GM23338 (cell line): ENCODE data around the gene MUTYH. TPM values are rescaled to one million over a fixed set of nuclear protein-coding genes. Genes with fewer than 3 reads are reported as not detected.

ENCODE experiments used
- ATAC-seq: fragments of 200-7000 bp; cut with Tn5 transposase; 3 replicates; pipeline ENCODE4 v1.9.1; 2020
- DNase-seq: peaks from one replicate; pipeline ENCODE4 v3.0.0-alpha.2; 2015; ENCODE audit warnings: low spot score
- H2AFZ ChIP-seq: fragments of 200-600 bp; sonication (generic); 2 replicates; pipeline ENCODE4 v1.8.0; 2016; ENCODE audit warnings: antibody characterized with exemption, mild to moderate bottlenecking, moderate library complexity
- H3F3A ChIP-seq: fragments of 200-600 bp; sonication (generic); replicated peaks from 2 replicates; pipeline ENCODE4 v1.8.0; 2017; ENCODE audit warnings: antibody characterized with exemption, mixed run types, low read depth
- H3K27ac ChIP-seq: fragments of 200-600 bp; sonication (generic); 2 replicates; pipeline ENCODE4 v1.6.1; 2016; ENCODE audit warnings: low read depth
- H3K27me3 ChIP-seq: fragments of 200-600 bp; sonication (generic); 2 replicates; pipeline ENCODE4 v1.8.0; 2016; ENCODE audit warnings: mild to moderate bottlenecking, mixed run types, moderate library complexity; ENCODE audit not compliant: insufficient read depth
- H3K36me3 ChIP-seq: fragments of 200-600 bp; sonication (generic); 2 replicates; pipeline ENCODE4 v1.8.0; 2016; ENCODE audit warnings: mild to moderate bottlenecking; ENCODE audit not compliant: insufficient read depth
- H3K4me1 ChIP-seq: fragments of 200-600 bp; sonication (generic); 2 replicates; pipeline ENCODE4 v1.8.0; 2016; ENCODE audit warnings: mild to moderate bottlenecking, moderate library complexity; ENCODE audit not compliant: insufficient read depth
- H3K4me2 ChIP-seq: fragments of 200-600 bp; sonication (generic); 2 replicates; pipeline ENCODE4 v1.7.1; 2017; ENCODE audit warnings: mixed run types
- H3K4me3 ChIP-seq: fragments of 200-600 bp; sonication (generic); 2 replicates; pipeline ENCODE4 v1.6.1; 2016; ENCODE audit warnings: mixed run types
- H3K79me2 ChIP-seq: fragments of 200-600 bp; sonication (generic); replicated peaks from 2 replicates; pipeline ENCODE4 v1.8.0; 2017; ENCODE audit warnings: mild to moderate bottlenecking; ENCODE audit not compliant: insufficient read depth
- H3K9me2 ChIP-seq: fragments of 200-600 bp; sonication (generic); 2 replicates; pipeline ENCODE4 v1.8.0; 2017; ENCODE audit not compliant: insufficient read depth
- H4K20me1 ChIP-seq: fragments of 200-600 bp; sonication (generic); replicated peaks from 2 replicates; pipeline ENCODE4 v1.8.0; 2017; ENCODE audit warnings: mild to moderate bottlenecking; ENCODE audit not compliant: insufficient read depth
- H3K27ac Mint-ChIP-seq: 2 replicates; pipeline ENCODE4 v1.8.0; 2020; ENCODE audit warnings: inconsistent platforms, mild to moderate bottlenecking, moderate library complexity, mixed read lengths
- H3K27me3 Mint-ChIP-seq: 3 replicates; pipeline ENCODE4 v1.8.0; 2022; ENCODE audit warnings: low read depth, mild to moderate bottlenecking, moderate library complexity, mixed read lengths, inconsistent platforms; ENCODE audit not compliant: insufficient read depth, poor library complexity
- H3K36me3 Mint-ChIP-seq: 3 replicates; pipeline ENCODE4 v1.8.0; 2021; ENCODE audit warnings: low read depth, mild to moderate bottlenecking, inconsistent platforms, moderate library complexity, mixed read lengths
- H3K4me1 Mint-ChIP-seq: 3 replicates; pipeline ENCODE4 v1.8.0; 2020; ENCODE audit warnings: mild to moderate bottlenecking, inconsistent platforms, mixed read lengths
- H3K4me3 Mint-ChIP-seq: 3 replicates; pipeline ENCODE4 v1.8.0; 2021; ENCODE audit warnings: moderate library complexity, mild to moderate bottlenecking, inconsistent platforms, mixed read lengths
- H3K9me3 Mint-ChIP-seq: 3 replicates; pipeline ENCODE4 v1.8.0; 2020; ENCODE audit warnings: moderate library complexity, mild to moderate bottlenecking, inconsistent platforms, mixed read lengths
- CREB1 ChIP-seq: fragments of 250-450 bp; sonication (Bioruptor Pico); IDR thresholded peaks from 2 replicates; pipeline ENCODE4 v1.5.0; 2020; ENCODE audit warnings: low read depth, mild to moderate bottlenecking, moderate library complexity
- EZH2 ChIP-seq: fragments of 200-600 bp; sonication (generic); IDR thresholded peaks from one replicate; pipeline ENCODE4 v1.8.0; 2017; ENCODE audit warnings: antibody characterized with exemption, mild to moderate bottlenecking, low read depth; ENCODE audit not compliant: unreplicated experiment
- EZH2phosphoT487 ChIP-seq: fragments of 200-600 bp; sonication (generic); IDR thresholded peaks from one replicate; pipeline ENCODE4 v1.8.1; 2018; ENCODE audit warnings: antibody characterized with exemption; ENCODE audit not compliant: unreplicated experiment
- JUNB ChIP-seq: IDR thresholded peaks from one replicate; pipeline ENCODE4 v1.6.1; 2016; ENCODE audit warnings: antibody characterized with exemption; ENCODE audit not compliant: unreplicated experiment
- NANOG ChIP-seq: IDR thresholded peaks from 2 replicates; pipeline ENCODE4 v1.6.1; 2016; ENCODE audit warnings: antibody characterized with exemption, borderline replicate concordance
- POLR2AphosphoS5 ChIP-seq: IDR thresholded peaks from 2 replicates; pipeline ENCODE4 v1.6.1; 2016; ENCODE audit warnings: antibody characterized with exemption, low read depth
- STAT1 ChIP-seq: IDR thresholded peaks from one replicate; pipeline ENCODE4 v1.6.1; 2016; ENCODE audit warnings: antibody characterized with exemption; ENCODE audit not compliant: unreplicated experiment
- ZNF114 ChIP-seq: fragments of 250-450 bp; sonication (Bioruptor Pico); IDR thresholded peaks from 2 replicates; pipeline ENCODE4 v1.5.0; 2020; ENCODE audit warnings: mild to moderate bottlenecking, moderate library complexity
- ZNF331 ChIP-seq: fragments of 250-450 bp; sonication (Bioruptor Pico); IDR thresholded peaks from 2 replicates; pipeline ENCODE4 v1.5.0; 2020; ENCODE audit warnings: low read depth, mild to moderate bottlenecking, moderate library complexity
- polyA plus RNA-seq: library from polyadenylated mRNA; unstranded; fragments of >200 nt; fragmentation: Nextera tagmentation; extraction: Ambion mirVana; gene quantifications from 2 replicates; pipeline ENCODE4 v1.2.1, GENCODE V29; 2016
- total RNA-seq: library from RNA; depleted of rRNA; stranded (reverse); fragments of >200 nt; shearing (Covaris generic); gene quantifications from 2 replicates; pipeline ENCODE4 v1.2.3, GENCODE V29; 2014
- TF ChIP-seq, protein P1 (sequence below): fragments of 250-450 bp; sonication (Bioruptor Pico); IDR thresholded peaks from 2 replicates; pipeline ENCODE4 v1.5.0; 2020; ENCODE audit warnings: mild to moderate bottlenecking, moderate library complexity
- TF ChIP-seq, protein P2 (sequence below), 2 experiments: fragments of 200-600 bp in 1 of 2; sonication (generic) in 1 of 2; conservative IDR thresholded peaks; 2 replicates each; pipeline versions ENCODE4 v1.5.1 to v1.6.1; 2016 to 2017; ENCODE audit warnings: antibody characterized with exemption in 2 of 2, low read depth in 2 of 2, mild to moderate bottlenecking in 2 of 2, moderate library complexity in 1 of 2
- TF ChIP-seq, protein P3 (sequence below): IDR thresholded peaks from one replicate; pipeline ENCODE4 v1.6.1; 2018; ENCODE audit warnings: antibody characterized with exemption; ENCODE audit not compliant: unreplicated experiment
- TF ChIP-seq, protein P4 (sequence below): IDR thresholded peaks from 2 replicates; pipeline ENCODE4 v1.6.1; 2016; ENCODE audit warnings: antibody characterized with exemption

MUTYH gene
- total and polyA plus RNA-seq, 2 experiments from 2014 or later: 47.9 to 67.4 TPM

GRCh38 chr1:45331436-45332345 is 8.5 kb downstream of the MUTYH start:
- no peaks in the 10 kb centered on the region for H3K9me2 ChIP-seq
- Mint-ChIP-seq H3K4me3 (no peak overlapping the region), H3K9me3 (no peaks in the 10 kb centered on the region; the same call in 2 of the 3 replicates), H3K4me1 (peaks cover 46% of the 10 kb centered on the region), H3K27me3 (peaks cover 8% of the 10 kb centered on the region), H3K36me3 (peaks cover 55% of the 10 kb centered on the region), H3K27ac (no peak overlapping the region)
- H3K79me2 ChIP-seq: peaks cover 17% of the 10 kb centered on the region
- no peak overlapping the region for H3K4me2 ChIP-seq
- peaks cover 21% of the 10 kb centered on the region for H3K4me1 ChIP-seq
- H3K36me3 ChIP-seq: peaks cover 3% of the 10 kb centered on the region; the same call in 1 of the 2 replicates
- H3F3A ChIP-seq: peaks cover 8% of the 10 kb centered on the region; the same call in 1 of the 2 replicates
- no peak for ATAC-seq
- no peaks in the 10 kb centered on the region for H3K27me3 ChIP-seq
- TF ChIP-seq POLR2AphosphoS5 (no peak), EZH2 (no peak), CREB1 (no peak), ZNF331 (CRISPR knock-in tag) (no peak), NANOG (no peak), EZH2phosphoT487 (no peak), JUNB (no peak), ZNF114 (CRISPR knock-in tag) (no peak), STAT1 (no peak)
- TF ChIP-seq, protein P1, sequence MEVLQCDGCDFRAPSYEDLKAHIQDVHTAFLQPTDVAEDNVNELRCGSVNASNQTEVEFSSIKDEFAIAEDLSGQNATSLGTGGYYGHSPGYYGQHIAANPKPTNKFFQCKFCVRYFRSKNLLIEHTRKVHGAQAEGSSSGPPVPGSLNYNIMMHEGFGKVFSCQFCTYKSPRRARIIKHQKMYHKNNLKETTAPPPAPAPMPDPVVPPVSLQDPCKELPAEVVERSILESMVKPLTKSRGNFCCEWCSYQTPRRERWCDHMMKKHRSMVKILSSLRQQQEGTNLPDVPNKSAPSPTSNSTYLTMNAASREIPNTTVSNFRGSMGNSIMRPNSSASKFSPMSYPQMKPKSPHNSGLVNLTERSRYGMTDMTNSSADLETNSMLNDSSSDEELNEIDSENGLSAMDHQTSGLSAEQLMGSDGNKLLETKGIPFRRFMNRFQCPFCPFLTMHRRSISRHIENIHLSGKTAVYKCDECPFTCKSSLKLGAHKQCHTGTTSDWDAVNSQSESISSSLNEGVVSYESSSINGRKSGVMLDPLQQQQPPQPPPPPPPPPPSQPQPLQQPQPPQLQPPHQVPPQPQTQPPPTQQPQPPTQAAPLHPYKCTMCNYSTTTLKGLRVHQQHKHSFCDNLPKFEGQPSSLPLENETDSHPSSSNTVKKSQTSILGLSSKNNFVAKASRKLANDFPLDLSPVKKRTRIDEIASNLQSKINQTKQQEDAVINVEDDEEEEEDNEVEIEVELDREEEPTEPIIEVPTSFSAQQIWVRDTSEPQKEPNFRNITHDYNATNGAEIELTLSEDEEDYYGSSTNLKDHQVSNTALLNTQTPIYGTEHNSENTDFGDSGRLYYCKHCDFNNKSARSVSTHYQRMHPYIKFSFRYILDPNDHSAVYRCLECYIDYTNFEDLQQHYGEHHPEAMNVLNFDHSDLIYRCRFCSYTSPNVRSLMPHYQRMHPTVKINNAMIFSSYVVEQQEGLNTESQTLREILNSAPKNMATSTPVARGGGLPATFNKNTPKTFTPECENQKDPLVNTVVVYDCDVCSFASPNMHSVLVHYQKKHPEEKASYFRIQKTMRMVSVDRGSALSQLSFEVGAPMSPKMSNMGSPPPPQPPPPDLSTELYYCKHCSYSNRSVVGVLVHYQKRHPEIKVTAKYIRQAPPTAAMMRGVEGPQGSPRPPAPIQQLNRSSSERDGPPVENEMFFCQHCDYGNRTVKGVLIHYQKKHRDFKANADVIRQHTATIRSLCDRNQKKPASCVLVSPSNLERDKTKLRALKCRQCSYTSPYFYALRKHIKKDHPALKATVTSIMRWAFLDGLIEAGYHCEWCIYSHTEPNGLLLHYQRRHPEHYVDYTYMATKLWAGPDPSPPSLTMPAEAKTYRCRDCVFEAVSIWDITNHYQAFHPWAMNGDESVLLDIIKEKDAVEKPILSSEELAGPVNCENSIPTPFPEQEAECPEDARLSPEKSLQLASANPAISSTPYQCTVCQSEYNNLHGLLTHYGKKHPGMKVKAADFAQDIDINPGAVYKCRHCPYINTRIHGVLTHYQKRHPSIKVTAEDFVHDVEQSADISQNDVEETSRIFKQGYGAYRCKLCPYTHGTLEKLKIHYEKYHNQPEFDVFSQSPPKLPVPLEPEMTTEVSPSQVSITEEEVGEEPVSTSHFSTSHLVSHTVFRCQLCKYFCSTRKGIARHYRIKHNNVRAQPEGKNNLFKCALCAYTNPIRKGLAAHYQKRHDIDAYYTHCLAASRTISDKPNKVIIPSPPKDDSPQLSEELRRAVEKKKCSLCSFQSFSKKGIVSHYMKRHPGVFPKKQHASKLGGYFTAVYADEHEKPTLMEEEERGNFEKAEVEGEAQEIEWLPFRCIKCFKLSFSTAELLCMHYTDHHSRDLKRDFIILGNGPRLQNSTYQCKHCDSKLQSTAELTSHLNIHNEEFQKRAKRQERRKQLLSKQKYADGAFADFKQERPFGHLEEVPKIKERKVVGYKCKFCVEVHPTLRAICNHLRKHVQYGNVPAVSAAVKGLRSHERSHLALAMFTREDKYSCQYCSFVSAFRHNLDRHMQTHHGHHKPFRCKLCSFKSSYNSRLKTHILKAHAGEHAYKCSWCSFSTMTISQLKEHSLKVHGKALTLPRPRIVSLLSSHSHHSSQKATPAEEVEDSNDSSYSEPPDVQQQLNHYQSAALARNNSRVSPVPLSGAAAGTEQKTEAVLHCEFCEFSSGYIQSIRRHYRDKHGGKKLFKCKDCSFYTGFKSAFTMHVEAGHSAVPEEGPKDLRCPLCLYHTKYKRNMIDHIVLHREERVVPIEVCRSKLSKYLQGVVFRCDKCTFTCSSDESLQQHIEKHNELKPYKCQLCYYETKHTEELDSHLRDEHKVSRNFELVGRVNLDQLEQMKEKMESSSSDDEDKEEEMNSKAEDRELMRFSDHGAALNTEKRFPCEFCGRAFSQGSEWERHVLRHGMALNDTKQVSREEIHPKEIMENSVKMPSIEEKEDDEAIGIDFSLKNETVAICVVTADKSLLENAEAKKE: no peak
- TF ChIP-seq, protein P2, sequence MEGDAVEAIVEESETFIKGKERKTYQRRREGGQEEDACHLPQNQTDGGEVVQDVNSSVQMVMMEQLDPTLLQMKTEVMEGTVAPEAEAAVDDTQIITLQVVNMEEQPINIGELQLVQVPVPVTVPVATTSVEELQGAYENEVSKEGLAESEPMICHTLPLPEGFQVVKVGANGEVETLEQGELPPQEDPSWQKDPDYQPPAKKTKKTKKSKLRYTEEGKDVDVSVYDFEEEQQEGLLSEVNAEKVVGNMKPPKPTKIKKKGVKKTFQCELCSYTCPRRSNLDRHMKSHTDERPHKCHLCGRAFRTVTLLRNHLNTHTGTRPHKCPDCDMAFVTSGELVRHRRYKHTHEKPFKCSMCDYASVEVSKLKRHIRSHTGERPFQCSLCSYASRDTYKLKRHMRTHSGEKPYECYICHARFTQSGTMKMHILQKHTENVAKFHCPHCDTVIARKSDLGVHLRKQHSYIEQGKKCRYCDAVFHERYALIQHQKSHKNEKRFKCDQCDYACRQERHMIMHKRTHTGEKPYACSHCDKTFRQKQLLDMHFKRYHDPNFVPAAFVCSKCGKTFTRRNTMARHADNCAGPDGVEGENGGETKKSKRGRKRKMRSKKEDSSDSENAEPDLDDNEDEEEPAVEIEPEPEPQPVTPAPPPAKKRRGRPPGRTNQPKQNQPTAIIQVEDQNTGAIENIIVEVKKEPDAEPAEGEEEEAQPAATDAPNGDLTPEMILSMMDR (conservative IDR thresholded peaks at IDR 0.05; ENCODE audit: low read depth in 2 of 2): no peak
- TF ChIP-seq, protein P3, sequence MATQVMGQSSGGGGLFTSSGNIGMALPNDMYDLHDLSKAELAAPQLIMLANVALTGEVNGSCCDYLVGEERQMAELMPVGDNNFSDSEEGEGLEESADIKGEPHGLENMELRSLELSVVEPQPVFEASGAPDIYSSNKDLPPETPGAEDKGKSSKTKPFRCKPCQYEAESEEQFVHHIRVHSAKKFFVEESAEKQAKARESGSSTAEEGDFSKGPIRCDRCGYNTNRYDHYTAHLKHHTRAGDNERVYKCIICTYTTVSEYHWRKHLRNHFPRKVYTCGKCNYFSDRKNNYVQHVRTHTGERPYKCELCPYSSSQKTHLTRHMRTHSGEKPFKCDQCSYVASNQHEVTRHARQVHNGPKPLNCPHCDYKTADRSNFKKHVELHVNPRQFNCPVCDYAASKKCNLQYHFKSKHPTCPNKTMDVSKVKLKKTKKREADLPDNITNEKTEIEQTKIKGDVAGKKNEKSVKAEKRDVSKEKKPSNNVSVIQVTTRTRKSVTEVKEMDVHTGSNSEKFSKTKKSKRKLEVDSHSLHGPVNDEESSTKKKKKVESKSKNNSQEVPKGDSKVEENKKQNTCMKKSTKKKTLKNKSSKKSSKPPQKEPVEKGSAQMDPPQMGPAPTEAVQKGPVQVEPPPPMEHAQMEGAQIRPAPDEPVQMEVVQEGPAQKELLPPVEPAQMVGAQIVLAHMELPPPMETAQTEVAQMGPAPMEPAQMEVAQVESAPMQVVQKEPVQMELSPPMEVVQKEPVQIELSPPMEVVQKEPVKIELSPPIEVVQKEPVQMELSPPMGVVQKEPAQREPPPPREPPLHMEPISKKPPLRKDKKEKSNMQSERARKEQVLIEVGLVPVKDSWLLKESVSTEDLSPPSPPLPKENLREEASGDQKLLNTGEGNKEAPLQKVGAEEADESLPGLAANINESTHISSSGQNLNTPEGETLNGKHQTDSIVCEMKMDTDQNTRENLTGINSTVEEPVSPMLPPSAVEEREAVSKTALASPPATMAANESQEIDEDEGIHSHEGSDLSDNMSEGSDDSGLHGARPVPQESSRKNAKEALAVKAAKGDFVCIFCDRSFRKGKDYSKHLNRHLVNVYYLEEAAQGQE: no peak
- TF ChIP-seq, protein P4, sequence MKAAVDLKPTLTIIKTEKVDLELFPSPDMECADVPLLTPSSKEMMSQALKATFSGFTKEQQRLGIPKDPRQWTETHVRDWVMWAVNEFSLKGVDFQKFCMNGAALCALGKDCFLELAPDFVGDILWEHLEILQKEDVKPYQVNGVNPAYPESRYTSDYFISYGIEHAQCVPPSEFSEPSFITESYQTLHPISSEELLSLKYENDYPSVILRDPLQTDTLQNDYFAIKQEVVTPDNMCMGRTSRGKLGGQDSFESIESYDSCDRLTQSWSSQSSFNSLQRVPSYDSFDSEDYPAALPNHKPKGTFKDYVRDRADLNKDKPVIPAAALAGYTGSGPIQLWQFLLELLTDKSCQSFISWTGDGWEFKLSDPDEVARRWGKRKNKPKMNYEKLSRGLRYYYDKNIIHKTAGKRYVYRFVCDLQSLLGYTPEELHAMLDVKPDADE: no peak
- no peak for DNase-seq
- no peak overlapping the region for H3K27ac ChIP-seq
- H3K4me3 ChIP-seq: no peak overlapping the region
- no peak overlapping the region for H2AFZ ChIP-seq
- peaks cover 9% of the 10 kb centered on the region; the same call in 1 of the 2 replicates for H4K20me1 ChIP-seq
